Measurements from ENCODE around the gene MMRN2.

GRCh38 chr10:86945361-86946212, 11.8 kb downstream of the MMRN2 start:
- TF ChIP-seq CTCF (IDR thresholded peaks at IDR 0.05), result no peak
- no peak for TF ChIP-seq ZFX (IDR thresholded peaks at IDR 0.05; ENCODE audit: borderline replicate concordance)
